Activated CD8-positive, alpha-beta T cell treated with anti-CD3 and anti-CD28 coated beads, Interleukin-2, amount 10 ng/mL, durations not matched to agents 7 days and 5 days (primary cell): ENCODE results near the gene YPEL3. TPM values are rescaled to one million over a fixed set of nuclear protein-coding genes. Genes with fewer than 3 reads are reported as not detected.
"Not testable (repeated sequence)": the region's sequence is repeated elsewhere in the genome, so short reads cannot be mapped to it uniquely, and the experiment has no call there.

Experiments used
- ATAC-seq: fragments of 150-1000 bp; cut with Tn5 transposase; one replicate; pipeline ENCODE4 v1.10.0; 2021; ENCODE audit warnings: moderate library complexity
- CTCF ChIA-PET: fragments of 350-600 bp; sonication (Branson Sonifier 250); formaldehyde crosslinking; loops from one replicate; lab custom pipeline; 2021; ENCODE audit warnings: antibody characterized with exemption; lab: Charles Lee
- POLR2A ChIA-PET: fragments of 350-600 bp; sonication (Branson Sonifier 250); formaldehyde crosslinking; loops from one replicate; lab custom pipeline; 2021; ENCODE audit warnings: antibody characterized with exemption; lab: Charles Lee
- DNase-seq: peaks from one replicate; pipeline ENCODE4 v3.0.0-alpha.2; 2020
- H3K27ac Mint-ChIP-seq: one replicate; pipeline ENCODE4 v1.8.0; 2021; ENCODE audit warnings: mild to moderate bottlenecking, mixed read lengths
- H3K27me3 Mint-ChIP-seq: one replicate; pipeline ENCODE4 v1.8.0; 2021; ENCODE audit warnings: low read depth, mixed read lengths
- H3K36me3 Mint-ChIP-seq: one replicate; pipeline ENCODE4 v1.8.0; 2021; ENCODE audit warnings: low read depth, mixed read lengths
- H3K4me1 Mint-ChIP-seq: one replicate; pipeline ENCODE4 v1.8.0; 2021; ENCODE audit warnings: low read depth, mixed read lengths
- H3K4me3 Mint-ChIP-seq: one replicate; pipeline ENCODE4 v1.8.0; 2021; ENCODE audit warnings: mild to moderate bottlenecking, mixed read lengths
- H3K9me3 Mint-ChIP-seq: one replicate; pipeline ENCODE4 v1.8.0; 2022; ENCODE audit warnings: mixed read lengths; ENCODE audit not compliant: insufficient read depth
- total RNA-seq, 2 experiments: library from RNA; stranded (reverse); gene quantifications; one replicate each; pipeline ENCODE4 v1.2.3, GENCODE V29; 2021

Gene YPEL3
- total RNA-seq, 2 experiments from 2014 or later = 29.4 to 34.5 TPM

- H3K4me3 Mint-ChIP-seq = no peak overlapping the region
These were observed 20.5 kb upstream of the YPEL3 start for GRCh38 chr16:30116291-30117207.

GRCh38 chr16:30115238-30115637 is 19.2 kb upstream of the YPEL3 start:
- no peak for ATAC-seq
- Mint-ChIP-seq H3K9me3 (no peaks in the 10 kb centered on the region), H3K4me3 (no peak overlapping the region), H3K27me3 (no peaks in the 10 kb centered on the region), H3K36me3 (peaks cover 23% of the 10 kb centered on the region), H3K4me1 (peaks cover 34% of the 10 kb centered on the region), H3K27ac (peak overlapping the region; percentile 66)
- DNase-seq = no peak
- POLR2A ChIA-PET = interaction anchor here (3.6 kb wide), 1 partner anchor 69 kb away, joined by 23 read pairs; the partner anchor contains the start of gene CORO1A
- CTCF ChIA-PET = interaction anchor here (0.7 to 2.0 kb wide), 2 partner anchors 23 to 472 kb away, joined by 3 to 6 read pairs; partner anchors contain the start of gene TBX6

More at GRCh38 chr16:30116291-30117207, 20.5 kb upstream of the YPEL3 start:
- H3K36me3 Mint-ChIP-seq = peaks cover 25% of the 10 kb centered on the region
- POLR2A ChIA-PET = interaction anchor here (0.9 to 3.6 kb wide), 2 partner anchors 24 to 68 kb away, joined by 3 to 23 read pairs; partner anchors contain the start of gene CORO1A
- DNase-seq (no peak), ATAC-seq (no peak)
- no peaks in the 10 kb centered on the region for H3K27me3 Mint-ChIP-seq
- no peak overlapping the region for H3K27ac Mint-ChIP-seq
- no peaks in the 10 kb centered on the region for H3K9me3 Mint-ChIP-seq
- H3K4me1 Mint-ChIP-seq = peaks cover 47% of the 10 kb centered on the region
- CTCF ChIA-PET = interaction anchor here (0.9 to 2.0 kb wide), 4 partner anchors 18 to 293 kb away, joined by 3 to 4 read pairs (median 3); no protein-coding TSS in a partner anchor

GRCh38 chr16:30114833-30115232 is 18.8 kb upstream of the YPEL3 start:
- DNase-seq, H3K4me3 Mint-ChIP-seq, ATAC-seq, H3K9me3 Mint-ChIP-seq, H3K27me3 Mint-ChIP-seq: not testable (repeated sequence)
- ChIA-PET CTCF (interaction anchor here (0.7 to 2.0 kb wide), 2 partner anchors 23 to 472 kb away, joined by 3 to 6 read pairs; partner anchors contain the start of gene TBX6), POLR2A (interaction anchor here (3.8 kb wide), 1 partner anchor 68 kb away, joined by 17 read pairs; the partner anchor contains the start of gene CORO1A)
- H3K27ac Mint-ChIP-seq = peak overlapping the region; percentile 66
- peaks cover 30% of the 10 kb centered on the region for H3K4me1 Mint-ChIP-seq
- H3K36me3 Mint-ChIP-seq = peaks cover 23% of the 10 kb centered on the region

GRCh38 chr16:30114411-30114810 is 18.4 kb upstream of the YPEL3 start:
- Mint-ChIP-seq H3K4me3 (no peak overlapping the region), H3K27ac (no peak overlapping the region), H3K9me3 (no peaks in the 10 kb centered on the region), H3K4me1 (peaks cover 27% of the 10 kb centered on the region), H3K27me3 (no peaks in the 10 kb centered on the region), H3K36me3 (peaks cover 22% of the 10 kb centered on the region)
- no peak for DNase-seq
- ATAC-seq = no peak
- POLR2A ChIA-PET = interaction anchor here (3.8 kb wide), 1 partner anchor 68 kb away, joined by 17 read pairs; the partner anchor contains the start of gene CORO1A
- CTCF ChIA-PET = interaction anchor here (0.7 to 2.0 kb wide), 3 partner anchors 15 to 473 kb away, joined by 3 to 6 read pairs (median 3); partner anchors contain the start of gene TBX6

- H3K27ac Mint-ChIP-seq = no peak overlapping the region
- H3K27me3 Mint-ChIP-seq = no peaks in the 10 kb centered on the region
- CTCF ChIA-PET = interaction anchor here (1.1 to 2.0 kb wide), 3 partner anchors 16 to 29 kb away, joined by 3 to 6 read pairs (median 6); partner anchors contain the start of gene TBX6
- H3K4me3 Mint-ChIP-seq = no peak overlapping the region
- POLR2A ChIA-PET = interaction anchor here (1.2 to 3.8 kb wide), 2 partner anchors 69 to 72 kb away, joined by 12 to 17 read pairs; partner anchors contain the start of gene CORO1A
- peaks cover 23% of the 10 kb centered on the region for H3K4me1 Mint-ChIP-seq
- ATAC-seq (no peak), DNase-seq (no peak)
- peaks cover 18% of the 10 kb centered on the region for H3K36me3 Mint-ChIP-seq
- H3K9me3 Mint-ChIP-seq = no peaks in the 10 kb centered on the region
These were observed 17.8 kb upstream of the YPEL3 start for GRCh38 chr16:30113711-30114333.

- Mint-ChIP-seq H3K4me1 (peaks cover 22% of the 10 kb centered on the region), H3K36me3 (peaks cover 15% of the 10 kb centered on the region), H3K4me3 (no peak within 1 kb of the TSS), H3K9me3 (no peaks in the 10 kb centered on the region), H3K27ac (peak within 1 kb of the TSS; percentile 60), H3K27me3 (no peaks in the 10 kb centered on the region)
- no peak for DNase-seq
- ATAC-seq = no peak
- POLR2A ChIA-PET = interaction anchor here (1.2 to 3.8 kb wide), 2 partner anchors 70 to 73 kb away, joined by 12 to 17 read pairs; partner anchors contain the start of gene CORO1A
- CTCF ChIA-PET = interaction anchor here (0.6 to 3.9 kb wide), 10 partner anchors 8 to 516 kb away, joined by 3 to 27 read pairs (median 6); partner anchors contain the start of gene TBX6
These were observed 17.2 kb upstream of the YPEL3 start, which contains the start of gene GDPD3 for GRCh38 chr16:30113031-30113710. TSS of gene GDPD3 (minus strand) at chr16:30113537. CDS start at chr16:30113478, 59 bp downstream.

GRCh38 chr16:30112197-30113030 is 16.4 kb upstream of the YPEL3 start:
- peaks cover 18% of the 10 kb centered on the region for H3K36me3 Mint-ChIP-seq
- H3K9me3 Mint-ChIP-seq = no peaks in the 10 kb centered on the region
- H3K27me3 Mint-ChIP-seq = no peaks in the 10 kb centered on the region
- H3K4me1 Mint-ChIP-seq = peaks cover 21% of the 10 kb centered on the region
- DNase-seq (peak; percentile 67), ATAC-seq (peak; percentile 78)
- ChIA-PET POLR2A (interaction anchor here (0.6 to 3.8 kb wide), 5 partner anchors 10 to 498 kb away, joined by 3 to 17 read pairs (median 6); partner anchors contain the start of genes CORO1A and ZNF689), CTCF (interaction anchor here (0.6 to 3.9 kb wide), 19 partner anchors 9 to 517 kb away, joined by 3 to 27 read pairs (median 4); partner anchors contain the start of genes ALDOA, CORO1A, MAPK3 and TBC1D10B)
- H3K27ac Mint-ChIP-seq = peak overlapping the region; percentile 60
- no peak overlapping the region for H3K4me3 Mint-ChIP-seq

GRCh38 chr16:30110661-30111060 is 14.6 kb upstream of the YPEL3 start:
- DNase-seq (no peak), ATAC-seq (no peak)
- H3K4me1 Mint-ChIP-seq = peaks cover 21% of the 10 kb centered on the region
- no peak overlapping the region for H3K27ac Mint-ChIP-seq
- ChIA-PET POLR2A (no interaction called here), CTCF (interaction anchor here (2.5 to 3.9 kb wide), 3 partner anchors 10 to 72 kb away, joined by 10 to 27 read pairs (median 13); partner anchors contain the start of genes CORO1A and TBX6)
- H3K4me3 Mint-ChIP-seq = no peak overlapping the region
- H3K36me3 Mint-ChIP-seq = peaks cover 19% of the 10 kb centered on the region
- H3K27me3 Mint-ChIP-seq = no peaks in the 10 kb centered on the region
- H3K9me3 Mint-ChIP-seq = no peaks in the 10 kb centered on the region

GRCh38 chr16:30108059-30108850 is 12.2 kb upstream of the YPEL3 start:
- Mint-ChIP-seq H3K9me3 (no peaks in the 10 kb centered on the region), H3K4me1 (peaks cover 11% of the 10 kb centered on the region), H3K36me3 (peaks cover 39% of the 10 kb centered on the region), H3K4me3 (no peak overlapping the region), H3K27ac (no peak overlapping the region), H3K27me3 (no peaks in the 10 kb centered on the region)
- ChIA-PET CTCF (no interaction called here), POLR2A (no interaction called here)
- ATAC-seq = no peak
- DNase-seq = no peak
